ENCODE results near the gene TMEM242.

Gene TMEM242

DNA sequence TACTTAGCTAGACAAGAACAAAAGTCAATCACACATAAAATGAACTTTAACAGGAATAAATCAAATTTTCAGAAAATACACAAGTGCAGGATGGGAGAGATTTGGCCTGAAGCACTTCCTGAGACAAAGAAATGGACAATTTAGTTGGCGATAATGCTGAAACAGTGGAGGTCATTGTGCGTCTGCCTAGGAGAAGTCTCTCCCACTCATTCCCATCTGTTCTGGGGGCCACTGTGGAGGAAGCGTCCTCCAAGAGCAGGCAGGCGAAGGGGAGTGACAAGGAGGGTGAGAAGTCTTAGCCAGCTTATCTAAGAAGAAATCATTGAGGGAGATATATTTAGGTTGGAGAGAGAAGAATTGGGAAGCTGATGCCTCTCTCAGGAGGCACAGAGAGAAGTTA is 10.2 kb upstream of the TMEM242 start:
- TF ChIP-seq GATA2 (IDR thresholded peaks at IDR 0.05; ENCODE audit: low read depth, low read length) (no peak), GATA3 (IDR thresholded peaks at IDR 0.05; ENCODE audit: low read depth, low read length) (no peak)

DNA sequence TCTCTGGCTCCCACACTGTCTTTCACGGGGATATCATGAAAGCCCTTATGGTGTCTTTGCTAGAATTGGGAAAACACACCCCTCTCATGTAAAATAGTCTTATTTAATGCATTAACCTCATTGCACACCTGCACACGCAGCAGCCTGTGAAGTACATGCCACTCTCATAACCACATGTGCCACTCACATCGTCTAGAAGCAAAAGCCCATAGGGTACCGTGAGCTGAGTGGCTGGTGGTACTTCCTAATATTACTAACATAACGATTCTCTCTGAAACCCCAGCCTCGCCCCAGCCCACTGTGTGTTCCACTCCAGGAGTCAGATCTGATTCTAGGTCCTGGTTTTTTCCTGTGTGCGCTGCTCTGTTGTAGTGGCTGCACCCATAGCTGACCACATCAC is 9.5 kb upstream of the TMEM242 start:
- no peak for TF ChIP-seq GATA3 (IDR thresholded peaks at IDR 0.05; ENCODE audit: low read depth, low read length)
- no peak for TF ChIP-seq GATA2 (IDR thresholded peaks at IDR 0.05; ENCODE audit: low read depth, low read length)

DNA sequence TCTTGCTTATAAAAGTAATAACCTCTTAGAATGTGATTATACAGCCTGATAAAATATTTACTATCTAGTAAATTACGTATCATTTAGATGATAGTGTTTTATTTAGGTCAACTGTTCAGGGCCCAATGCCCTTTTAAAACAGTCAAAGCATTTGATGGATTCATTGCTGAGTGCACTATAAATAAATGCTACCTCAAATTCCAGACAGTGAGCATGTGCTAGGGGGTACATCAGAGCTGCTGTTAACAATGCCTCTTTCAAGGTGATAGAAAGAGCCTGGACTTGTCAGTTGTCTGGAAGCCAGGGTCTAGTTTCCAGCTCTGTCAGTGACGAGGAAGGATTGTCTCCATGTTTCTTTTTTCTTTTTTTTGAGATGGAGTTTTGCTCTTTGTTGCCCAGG is 7.5 kb upstream of the TMEM242 start:
- TF ChIP-seq GATA2 (IDR thresholded peaks at IDR 0.05; ENCODE audit: low read depth, low read length) (no peak), GATA3 (IDR thresholded peaks at IDR 0.05; ENCODE audit: low read depth, low read length) (no peak)

DNA sequence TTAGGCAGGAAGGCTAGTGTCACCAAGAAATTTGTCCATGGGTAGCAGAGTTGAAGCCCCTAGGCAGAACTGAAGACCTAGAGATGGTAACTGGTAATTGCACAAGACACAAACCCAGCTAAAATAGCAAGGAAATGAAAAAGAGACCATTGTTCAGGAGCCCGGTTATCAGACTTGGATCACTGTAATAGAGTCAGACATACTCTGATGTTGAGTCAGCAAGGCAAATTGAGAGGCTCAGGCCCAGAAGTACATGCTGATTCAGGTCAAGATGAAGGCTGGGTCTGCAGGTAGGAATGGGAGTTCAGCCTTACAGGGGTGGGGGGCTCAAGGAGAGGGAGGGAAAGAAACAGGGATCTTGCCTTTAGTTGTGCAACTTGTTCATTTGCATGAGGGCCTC is 6.5 kb upstream of the TMEM242 start:
- TF ChIP-seq GATA2 (IDR thresholded peaks at IDR 0.05; ENCODE audit: low read depth, low read length) (no peak), GATA3 (IDR thresholded peaks at IDR 0.05; ENCODE audit: low read depth, low read length) (no peak)

DNA sequence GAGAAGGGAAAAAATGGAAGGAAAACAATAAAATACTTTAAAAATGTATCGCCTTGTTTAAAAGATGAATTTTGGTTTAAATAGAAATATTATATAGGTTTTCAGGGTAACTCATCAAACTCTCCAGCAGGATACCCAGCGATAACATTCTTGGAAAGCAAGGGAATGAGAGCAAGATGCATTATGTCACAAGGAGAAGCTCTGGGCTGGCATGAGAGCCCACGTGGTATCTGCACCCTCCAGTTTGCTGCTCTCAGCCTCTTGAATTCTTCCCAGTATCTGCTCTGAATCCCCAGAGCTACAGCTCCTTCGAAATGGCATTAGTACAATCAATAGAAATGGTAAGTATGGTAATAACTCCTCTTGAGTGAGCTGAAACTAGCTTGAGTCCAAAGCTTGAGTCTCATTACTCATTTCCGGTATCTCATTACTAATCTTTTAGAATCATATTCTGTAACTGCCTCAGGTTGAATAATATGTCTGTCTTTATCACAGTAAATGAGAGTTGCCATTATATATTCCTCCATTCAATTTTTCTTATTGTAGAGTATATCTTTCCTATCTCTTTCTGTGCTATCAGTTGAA is 4.9 kb upstream of the TMEM242 start:
- TF ChIP-seq GATA3 (IDR thresholded peaks at IDR 0.05; ENCODE audit: low read depth, low read length) = no peak
- no peak for TF ChIP-seq GATA2 (IDR thresholded peaks at IDR 0.05; ENCODE audit: low read depth, low read length)

DNA sequence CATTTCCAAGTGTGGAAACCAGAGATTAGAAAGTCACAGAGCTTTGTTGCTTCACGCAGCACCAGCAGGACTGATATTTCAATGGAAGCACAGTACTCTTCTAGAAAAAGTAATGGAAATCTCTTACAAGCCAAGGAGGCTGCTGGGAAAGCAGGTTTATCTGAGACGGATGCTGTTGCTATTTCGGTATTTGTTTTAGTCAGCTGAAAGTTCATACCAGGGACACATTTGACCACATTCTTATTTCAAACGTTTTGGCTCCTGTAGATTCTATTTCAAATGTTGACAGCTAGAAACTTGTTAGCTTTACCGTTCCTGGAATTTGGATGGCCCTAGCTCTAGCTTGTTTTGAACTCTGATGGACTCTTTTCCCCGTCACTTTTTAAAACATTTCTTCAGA is 3.7 kb upstream of the TMEM242 start:
- no peak for TF ChIP-seq GATA2 (IDR thresholded peaks at IDR 0.05; ENCODE audit: low read depth, low read length)
- TF ChIP-seq GATA3 (IDR thresholded peaks at IDR 0.05; ENCODE audit: low read depth, low read length) = no peak

DNA sequence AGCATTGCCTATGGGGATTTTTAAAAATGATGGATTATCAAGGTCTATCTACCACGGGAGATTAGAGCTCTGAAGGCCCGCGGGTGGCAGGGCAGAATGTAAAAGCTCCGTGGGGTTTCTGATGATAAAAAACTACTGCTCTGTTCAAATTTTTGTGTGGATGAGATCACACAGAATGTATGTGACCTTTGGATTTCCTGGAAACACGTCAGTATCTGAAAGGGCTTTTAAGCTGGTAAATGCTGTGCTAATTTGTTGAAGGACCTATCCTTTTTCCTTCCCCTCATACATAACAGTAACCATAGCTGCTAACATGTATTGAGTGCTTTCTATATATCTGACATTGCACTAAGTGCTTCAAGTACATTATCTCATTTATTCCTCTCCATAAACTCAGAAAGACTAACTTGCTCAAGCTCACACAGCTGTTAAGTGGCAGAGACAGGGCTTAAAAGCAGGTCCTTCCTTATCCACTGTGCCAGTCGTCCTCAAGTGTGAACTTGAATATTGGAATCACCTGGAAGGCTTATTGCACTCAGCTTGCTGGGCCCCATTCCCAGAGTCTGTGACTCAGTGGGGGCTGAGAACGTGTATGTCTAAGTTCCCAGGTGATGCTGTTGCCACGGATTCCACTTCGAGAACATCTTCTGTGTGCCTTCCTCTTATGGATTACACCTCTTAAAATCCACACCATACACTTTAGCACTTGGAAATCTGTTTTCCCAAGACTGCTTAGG is 1.9 kb upstream of the TMEM242 start:
- TF ChIP-seq GATA3 (IDR thresholded peaks at IDR 0.05; ENCODE audit: low read depth, low read length) (no peak), GATA2 (IDR thresholded peaks at IDR 0.05; ENCODE audit: low read depth, low read length) (no peak)

DNA sequence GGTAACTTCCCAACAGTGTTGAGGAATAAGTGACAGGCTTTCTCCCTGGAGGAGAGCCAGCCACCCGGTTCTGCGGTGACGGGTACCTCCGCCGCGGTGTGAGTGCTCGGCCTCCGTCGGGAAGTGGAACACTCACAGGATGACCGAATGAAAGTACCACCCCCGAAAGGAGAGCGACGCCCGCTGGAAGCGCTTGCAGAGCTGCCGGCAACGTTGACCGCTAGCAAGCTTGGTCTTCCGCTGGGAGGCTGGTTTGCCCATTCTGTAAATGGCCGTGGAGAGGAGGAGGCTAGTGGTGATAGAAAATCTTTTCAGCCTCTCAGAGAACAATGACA is 614 bp upstream of the TMEM242 start:
- no peak for TF ChIP-seq GATA2 (IDR thresholded peaks at IDR 0.05; ENCODE audit: low read depth, low read length)

DNA sequence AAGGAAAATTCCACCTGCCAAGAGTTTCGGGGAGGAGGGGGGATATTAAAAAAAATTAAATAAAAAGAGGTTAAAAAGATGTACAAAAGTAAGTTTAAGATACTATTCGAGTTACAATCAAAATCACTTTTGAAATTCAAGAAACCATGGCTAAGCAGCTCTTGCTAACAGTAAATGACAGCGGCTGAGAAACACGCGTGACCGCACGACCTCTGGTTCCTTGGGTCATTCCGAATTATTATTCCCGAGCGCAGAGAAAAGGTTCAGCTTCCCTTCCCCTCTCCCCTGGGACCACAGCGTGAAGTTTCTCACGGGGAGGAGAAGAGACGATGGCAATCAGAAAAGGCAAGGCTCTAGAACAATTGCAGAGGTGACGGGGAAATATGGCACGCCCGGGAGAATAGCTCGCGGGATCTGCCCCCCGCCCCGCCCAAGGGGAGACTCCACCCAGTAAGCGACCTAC is 496 bp downstream of the TMEM242 start:
- TF ChIP-seq GATA3 (IDR thresholded peaks at IDR 0.05; ENCODE audit: low read depth, low read length) (no peak), GATA2 (IDR thresholded peaks at IDR 0.05; ENCODE audit: low read depth, low read length) (no peak)

DNA sequence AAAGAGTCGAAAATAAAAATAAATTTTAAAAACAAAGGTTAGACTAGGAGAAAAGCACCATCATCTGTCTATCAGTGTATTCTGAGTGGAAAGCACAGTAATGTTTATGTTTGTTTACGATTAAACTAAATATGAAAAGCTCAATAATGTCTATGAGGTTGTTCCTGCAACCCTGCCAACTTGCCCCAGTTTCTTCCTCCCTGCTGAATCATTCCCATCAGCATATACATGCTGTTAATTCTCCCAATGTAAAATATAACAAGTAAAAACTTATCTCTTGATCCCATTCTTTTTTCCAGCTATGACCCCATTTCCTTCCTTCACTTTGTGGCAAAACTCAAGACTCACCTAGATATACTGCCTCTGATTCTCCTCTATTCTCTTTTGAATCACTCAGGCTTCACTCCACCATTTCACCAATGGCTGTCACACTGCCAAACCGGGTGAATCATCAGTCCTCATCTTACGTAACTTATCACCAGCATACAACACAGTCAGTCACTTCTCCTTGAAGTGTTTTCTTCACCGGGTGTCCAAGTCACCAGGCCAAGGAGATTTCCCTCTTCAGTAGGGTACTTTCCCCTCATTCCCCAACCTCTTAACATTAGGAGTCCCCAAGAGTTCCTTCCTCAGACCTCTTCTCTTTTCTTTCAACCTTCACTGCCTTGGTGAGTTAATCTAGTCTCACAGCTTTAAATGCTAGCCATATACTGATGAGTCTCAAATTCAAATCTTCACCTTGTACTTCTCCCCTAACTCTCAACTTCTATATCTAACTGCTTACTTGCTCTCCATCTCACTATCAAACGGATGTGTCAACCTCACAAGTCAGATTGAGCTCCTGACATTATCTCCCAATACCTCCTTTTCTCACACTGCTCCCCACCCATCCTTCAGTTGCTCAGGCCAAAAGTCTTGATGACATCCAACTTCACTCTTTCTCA is 6.2 kb downstream of the TMEM242 start:
- TF ChIP-seq GATA2 (IDR thresholded peaks at IDR 0.05; ENCODE audit: low read depth, low read length) (no peak), GATA3 (IDR thresholded peaks at IDR 0.05; ENCODE audit: low read depth, low read length) (no peak)

DNA sequence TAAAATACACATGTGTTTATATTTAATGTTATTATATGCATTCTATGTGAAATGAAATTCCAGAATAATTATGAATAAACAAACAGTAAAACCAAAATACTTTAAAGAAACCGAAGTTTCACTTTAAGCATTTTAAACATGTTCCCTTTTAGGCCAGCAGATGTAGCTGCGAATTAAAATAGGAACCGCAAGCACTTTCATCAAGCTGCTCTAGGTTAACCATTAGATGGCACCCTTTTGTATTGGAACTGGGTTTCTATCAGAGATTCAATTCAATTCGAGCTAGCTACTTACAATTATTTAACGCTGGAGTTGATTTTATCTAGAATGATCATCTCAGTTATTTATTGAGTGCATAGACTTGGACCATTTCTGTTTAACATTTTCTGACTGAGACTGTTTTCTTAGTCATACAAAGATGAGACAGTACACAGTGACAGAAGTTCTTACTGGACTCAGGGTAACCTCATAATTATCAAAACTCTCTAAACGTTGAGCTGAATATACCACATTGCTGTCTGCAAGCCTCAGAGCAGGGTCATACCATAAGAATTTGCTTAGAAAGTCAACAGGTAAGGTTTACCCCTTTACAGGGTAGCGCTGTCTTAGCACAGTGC is 8.5 kb downstream of the TMEM242 start:
- TF ChIP-seq GATA3 (IDR thresholded peaks at IDR 0.05; ENCODE audit: low read depth, low read length) (no peak), GATA2 (IDR thresholded peaks at IDR 0.05; ENCODE audit: low read depth, low read length) (0 out of 2 replicates have a peak, but pooled peaks have one; percentile 9)

DNA sequence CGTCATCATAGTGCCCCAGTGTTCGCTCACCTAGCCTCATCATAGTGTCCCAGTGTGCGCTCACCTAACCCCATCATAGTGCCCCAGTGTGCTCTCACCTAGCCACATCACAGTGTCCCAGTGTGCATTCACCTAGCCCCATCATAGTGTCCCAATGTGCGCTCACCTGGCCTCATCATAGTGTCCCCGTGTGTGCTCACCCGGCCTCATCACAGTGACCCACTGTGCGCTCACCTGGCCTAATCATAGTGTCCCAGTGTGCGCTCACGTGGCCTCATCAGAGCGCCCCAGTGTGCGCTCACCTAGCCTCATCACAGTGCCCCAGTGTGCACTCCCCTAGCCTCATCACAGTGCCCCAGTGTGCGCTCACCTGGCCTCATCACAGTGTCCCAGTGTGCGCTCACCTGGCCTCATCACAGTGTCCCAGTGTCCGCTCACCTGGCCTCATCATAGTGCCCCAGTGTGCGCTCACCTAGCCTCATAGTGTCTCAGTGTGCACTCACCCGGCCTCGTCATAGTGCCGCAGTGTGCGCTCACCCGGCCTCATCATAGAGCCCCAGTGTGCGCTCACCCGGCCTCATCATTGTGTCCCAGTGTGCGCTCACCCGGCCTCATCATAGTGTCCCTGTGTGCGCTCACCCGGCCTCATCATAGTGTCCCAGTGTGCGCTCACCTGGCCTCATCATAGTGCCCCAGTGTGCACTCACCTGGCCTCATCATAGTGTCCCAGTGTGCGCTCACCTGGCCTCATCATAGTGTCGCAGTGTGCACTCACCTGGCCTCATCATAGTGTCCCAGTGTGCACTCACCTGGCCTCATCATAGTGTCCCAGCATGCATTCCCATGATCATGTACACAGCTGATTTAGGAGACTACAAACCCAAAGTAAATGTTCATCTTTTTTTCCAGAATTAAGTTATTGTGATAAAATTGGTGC is 9.5 kb downstream of the TMEM242 start:
- no peak for TF ChIP-seq GATA3 (IDR thresholded peaks at IDR 0.05; ENCODE audit: low read depth, low read length)
- no peak for TF ChIP-seq GATA2 (IDR thresholded peaks at IDR 0.05; ENCODE audit: low read depth, low read length)

DNA sequence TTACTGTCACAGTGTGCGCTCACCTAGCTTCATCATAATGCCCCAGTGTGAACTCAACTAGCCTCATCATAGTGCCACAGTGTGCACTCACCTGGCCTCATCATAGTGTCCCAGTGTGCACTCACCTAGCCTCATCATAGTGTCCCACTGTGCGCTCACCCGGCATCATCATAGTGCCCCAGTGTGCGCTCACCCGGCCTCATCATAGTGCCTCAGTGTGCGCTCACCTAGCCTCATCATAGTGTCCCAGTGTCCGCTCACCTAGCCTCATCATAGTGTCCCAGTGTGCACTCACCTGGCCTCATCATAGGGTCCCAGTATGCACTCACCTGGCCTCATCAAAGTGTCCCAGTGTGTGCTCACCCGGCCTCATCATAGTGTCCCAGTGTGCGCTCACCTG is 10.6 kb downstream of the TMEM242 start:
- TF ChIP-seq GATA3 (IDR thresholded peaks at IDR 0.05; ENCODE audit: low read depth, low read length) (no peak), GATA2 (IDR thresholded peaks at IDR 0.05; ENCODE audit: low read depth, low read length) (no peak)
